GM21576 (cell line): ENCODE measurements around the gene CEACAM19.
"Not testable (repeated sequence)": the region's sequence is repeated elsewhere in the genome, so short reads cannot be mapped to it uniquely, and the experiment has no call there.

Experiments
- ATAC-seq: cut with Tn5 transposase; IDR thresholded peaks from one replicate; pipeline ENCODE4 v1.9.1; 2021; ENCODE audit warnings: mild to moderate bottlenecking, moderate library complexity; ENCODE audit not compliant: unreplicated experiment

The CEACAM19 gene

GRCh38 chr19:44670027-44670426 is 1.3 kb upstream of the CEACAM19 start:
- ATAC-seq = not testable (repeated sequence)

DNA sequence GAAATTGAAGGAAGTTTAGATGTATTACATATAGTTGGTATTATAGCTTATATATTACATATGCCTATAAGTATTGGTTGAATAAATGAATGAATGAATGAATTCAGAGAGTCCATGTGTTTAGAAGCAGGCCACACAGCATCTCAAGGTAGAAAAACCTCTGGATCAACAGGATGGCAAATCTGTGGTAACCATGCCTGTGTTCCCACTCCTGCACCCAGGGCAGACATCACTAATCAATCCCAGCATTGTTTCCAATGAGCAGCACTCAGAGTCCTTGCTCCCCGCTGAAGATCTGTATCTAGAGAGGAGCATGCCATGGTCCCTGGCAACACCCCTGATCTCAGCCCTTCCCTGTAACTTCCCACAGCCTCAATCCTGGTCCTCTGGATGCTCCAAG is 944 bp downstream of the CEACAM19 start:
- no peak for ATAC-seq

DNA sequence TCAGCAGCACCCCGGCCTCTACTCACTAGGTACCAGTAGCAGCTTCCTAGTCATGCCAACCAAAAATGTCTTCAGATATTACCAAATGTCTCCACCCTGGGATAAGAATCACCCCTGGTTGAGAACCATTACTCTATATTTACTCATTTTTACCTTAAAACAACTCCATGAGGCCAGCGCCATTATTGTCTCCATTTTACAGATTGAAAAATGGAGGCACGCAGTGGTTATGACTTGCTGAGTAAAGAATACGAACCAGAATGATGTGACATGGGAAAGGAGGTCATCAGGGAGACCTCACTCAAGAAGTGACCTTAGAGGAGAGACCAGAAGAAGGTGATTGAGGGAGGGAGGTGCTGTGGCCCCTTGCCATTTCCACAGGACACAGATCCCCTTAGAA is 2.2 kb downstream of the CEACAM19 start:
- no peak for ATAC-seq

DNA sequence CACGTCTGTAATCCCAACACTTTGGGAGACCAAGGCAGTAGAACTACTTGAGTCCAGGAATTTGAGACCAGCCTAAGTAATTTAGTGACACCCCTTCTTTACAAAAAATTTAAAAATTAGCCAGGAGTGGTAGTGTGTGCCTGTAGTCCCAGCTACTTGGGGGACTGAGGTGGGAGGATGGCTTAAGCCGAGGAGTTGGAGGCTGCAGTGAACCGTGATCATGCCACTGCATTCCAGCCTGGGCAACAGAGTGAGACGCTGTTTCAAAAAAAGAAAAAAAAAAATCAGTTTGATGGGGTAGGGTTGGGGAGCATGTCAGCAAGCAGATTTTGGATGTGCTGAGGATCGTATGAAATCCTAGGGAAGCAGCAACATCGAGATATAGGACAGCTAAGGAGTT is 4.2 kb downstream of the CEACAM19 start:
- no peak for ATAC-seq

DNA sequence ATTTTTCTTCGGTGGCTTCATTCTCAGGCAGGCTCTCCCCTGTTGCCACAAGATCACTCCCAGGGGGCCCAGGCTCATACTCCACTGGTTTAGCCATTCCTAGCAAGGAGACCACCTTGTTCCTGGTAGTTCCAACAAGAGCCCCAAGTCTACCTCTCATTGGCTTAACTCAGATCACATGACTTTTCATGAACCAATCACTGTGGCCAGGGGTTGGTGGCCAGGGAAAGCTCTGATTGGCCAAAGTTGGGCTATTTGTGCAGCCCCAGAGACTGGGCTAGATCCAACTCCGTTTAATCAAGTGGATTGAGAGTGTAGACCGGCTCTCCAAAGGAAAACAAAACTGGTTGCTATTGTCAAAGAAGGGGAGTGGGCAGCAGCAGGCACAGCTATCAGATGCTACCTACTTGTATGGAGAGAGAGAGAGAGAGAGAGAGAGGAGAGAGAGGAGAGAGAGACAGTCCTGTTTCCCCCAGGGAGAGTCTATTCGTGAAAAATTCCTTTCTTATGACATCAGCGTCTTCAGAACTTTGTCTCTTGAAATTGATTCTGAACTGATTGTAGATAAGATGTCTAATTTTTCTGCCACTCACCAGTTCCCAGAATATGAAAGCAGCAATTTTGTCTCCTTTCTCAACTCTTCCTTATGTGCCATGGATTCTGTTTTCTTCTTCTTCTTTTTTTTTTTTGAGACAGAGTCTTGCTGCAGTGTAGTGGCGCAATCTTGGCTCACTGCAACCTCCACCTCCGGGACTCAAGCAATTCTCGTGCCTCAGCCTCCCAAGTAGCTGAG is 5.9 kb downstream of the CEACAM19 start:
- ATAC-seq = no peak

DNA sequence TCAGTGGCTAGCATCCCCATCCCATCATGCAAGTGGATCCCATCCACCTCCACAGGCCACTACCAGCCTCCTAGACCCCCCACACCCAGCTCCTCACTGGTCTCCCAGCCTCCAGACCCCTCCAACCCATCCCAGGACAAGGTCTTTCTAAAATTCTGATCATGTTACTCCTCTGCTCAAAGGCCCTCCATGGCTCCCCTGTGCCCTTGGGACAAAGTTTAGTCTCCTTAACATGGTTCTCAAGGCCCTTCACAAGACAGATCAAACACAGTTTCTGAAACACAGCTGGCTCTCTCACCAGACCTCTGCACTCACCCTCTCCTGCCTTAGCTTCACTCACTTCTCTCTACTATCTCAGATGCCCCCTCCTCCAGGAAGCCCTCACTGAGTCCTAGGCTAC is 9.3 kb downstream of the CEACAM19 start:
- ATAC-seq = no peak

GRCh38 chr19:44681992-44682790 is 10.9 kb downstream of the CEACAM19 start:
- no peak for ATAC-seq

DNA sequence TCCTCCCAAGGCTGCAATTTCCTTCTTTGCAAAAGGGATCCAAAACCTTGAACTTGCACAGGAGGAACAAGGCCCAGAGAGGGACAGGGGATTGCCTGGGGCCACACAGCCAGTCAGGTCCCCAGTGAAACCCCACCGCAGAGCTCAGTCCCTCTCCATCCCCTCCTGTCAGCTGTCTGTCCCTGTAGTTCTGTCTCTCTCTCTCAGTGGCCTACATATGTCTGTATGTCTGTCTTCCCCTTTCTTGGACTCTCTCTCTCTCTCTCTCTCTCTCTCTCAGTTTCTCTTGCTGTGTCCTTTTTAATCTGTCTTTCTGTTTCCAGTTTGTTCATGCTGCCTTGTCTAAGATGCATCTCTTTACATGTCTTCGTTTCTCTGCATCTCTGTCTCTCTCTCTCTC is 11.5 kb downstream of the CEACAM19 start:
- no peak for ATAC-seq

DNA sequence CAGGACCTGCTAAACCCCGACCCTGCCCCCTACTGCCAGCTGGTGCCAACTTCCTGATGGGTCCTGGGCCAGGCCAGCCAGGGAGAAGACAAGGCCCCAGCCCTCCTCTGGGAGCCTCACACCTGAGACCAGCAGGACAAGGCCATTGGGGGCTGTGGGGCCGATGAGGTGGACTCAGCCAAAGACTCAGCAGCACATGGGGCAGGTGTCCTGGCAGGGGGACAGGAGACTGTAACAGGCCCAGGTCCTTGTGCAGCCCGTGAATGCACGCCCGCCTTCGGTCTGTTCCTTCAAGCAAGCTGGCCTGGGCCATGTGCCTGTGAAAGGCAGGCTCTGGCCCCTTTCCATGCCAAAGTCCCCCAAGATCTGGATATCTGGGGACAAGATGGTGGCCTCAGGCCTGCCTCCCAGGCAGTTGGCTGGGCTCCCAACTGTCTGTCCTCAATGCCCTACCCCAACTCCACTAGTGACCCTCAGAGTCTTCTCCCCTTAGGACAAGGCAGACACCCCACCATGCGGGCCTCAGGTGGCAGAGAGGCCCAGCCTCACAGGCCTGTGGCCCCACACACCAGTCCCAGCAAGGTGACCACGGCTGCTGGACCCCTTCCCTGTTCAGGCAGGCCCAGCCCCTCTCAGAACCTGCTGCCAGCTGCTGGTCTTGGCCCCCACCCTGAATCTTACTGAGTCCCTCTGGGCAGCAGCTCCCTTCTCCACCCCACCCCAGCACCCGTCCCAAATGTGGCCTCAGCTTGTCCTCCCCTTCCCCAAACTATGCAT is 12.3 kb downstream of the CEACAM19 start:
- no peak for ATAC-seq

DNA sequence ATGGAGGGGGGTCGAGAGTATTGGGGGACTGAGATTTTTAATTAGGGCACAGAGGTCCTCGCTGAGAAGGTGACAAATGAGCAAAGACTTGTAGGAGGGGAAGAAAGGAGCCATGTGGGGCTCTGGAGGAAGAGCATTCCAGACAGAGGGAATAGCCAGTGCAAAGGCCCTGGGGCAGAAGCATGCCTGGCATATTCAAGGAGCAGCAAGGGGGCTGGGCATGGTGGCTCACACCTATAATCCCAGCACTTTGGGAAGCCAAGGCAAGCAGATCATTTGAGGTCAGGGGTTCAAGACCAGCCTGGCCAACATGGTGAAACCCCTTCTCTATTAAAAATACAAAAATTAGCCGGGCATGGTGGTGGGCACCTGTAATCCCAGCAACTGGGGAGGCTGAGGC is 13.1 kb downstream of the CEACAM19 start:
- not testable (repeated sequence) for ATAC-seq

DNA sequence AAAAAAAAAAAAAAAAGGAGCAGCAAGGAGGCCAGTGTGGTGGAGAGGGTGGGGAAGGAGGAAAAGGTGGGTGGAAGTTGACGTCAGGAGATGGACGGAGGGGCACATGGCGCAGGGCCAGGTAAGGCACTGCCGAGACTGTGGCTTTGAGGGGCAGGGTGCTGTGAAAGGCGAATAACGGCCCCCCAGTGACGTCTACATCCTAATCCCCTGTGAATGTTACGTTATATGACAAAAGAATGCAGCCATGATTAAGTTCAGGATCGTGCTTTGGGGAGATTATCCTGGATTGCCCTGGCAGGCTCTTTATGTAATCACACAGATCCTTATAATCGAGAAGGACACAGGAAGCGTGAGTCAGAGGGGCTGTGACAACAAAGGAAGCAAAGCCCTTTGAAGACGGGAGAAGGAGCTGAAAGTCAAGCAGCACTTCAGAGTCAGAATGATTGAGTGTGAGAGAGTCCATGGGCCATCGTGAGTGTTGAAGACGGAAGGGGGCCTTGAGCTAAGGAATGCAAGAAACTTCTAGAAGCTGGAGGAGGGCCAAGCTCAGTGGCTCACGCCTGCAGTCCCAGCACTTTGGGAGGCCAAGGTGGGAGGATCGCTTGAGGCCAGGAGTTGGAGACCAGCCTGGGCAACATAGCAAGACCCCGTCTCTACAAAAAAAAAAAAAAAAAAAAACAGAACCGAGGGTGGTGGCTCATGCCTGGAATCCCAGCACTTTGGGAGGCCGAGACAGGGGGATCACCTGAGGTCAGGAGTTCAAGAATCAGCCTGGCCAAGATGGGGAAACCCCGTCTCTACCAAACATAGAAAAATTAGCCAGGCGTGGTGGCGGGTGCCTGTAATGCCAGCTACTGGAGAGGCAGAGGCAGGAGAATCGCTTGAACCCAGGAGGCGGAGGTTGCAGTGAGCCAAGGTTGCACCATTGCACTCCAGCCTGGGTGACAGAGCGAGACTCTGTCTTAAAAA is 13.9 kb downstream of the CEACAM19 start:
- no peak for ATAC-seq

DNA sequence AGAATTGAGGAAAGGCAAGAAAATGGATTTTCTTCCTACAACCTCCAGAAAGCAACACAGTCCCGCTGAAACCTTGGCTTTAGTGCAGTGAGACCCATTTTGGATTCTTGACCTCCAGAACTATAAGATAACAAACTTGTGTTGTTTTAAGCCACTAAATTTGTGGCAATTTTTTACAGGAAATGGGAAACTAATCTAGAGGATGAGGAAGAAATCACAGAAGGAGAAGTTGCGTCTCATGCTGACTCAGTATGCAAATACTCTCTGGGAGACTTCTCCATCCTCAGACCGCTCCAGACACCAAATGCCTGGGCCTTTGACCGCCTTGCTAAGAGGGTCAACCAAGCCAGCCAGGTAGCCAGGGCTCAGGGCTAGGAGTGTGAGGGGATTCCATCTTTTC is 14.6 kb downstream of the CEACAM19 start:
- no peak for ATAC-seq

GRCh38 chr19:44686896-44687295 is 15.6 kb downstream of the CEACAM19 start:
- ATAC-seq = no peak

DNA sequence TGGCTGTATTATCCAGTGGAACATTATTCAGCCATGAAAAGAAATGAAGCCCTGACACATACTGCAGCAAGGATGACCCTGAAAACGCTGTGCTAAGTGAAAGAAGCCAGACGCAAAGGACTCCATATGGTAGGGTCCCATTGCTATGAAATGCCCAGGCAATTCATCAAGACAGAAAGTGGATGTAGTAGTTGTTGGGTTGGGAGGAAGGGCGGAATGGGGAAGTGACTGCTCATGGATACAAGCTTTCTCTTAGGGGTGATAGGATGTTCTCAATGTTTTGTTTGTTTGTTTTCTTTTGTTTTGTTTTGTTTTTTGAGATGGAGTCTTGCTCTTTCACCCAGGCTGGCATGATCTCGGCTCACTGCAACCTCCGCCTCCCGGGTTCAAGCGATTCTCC is 16.6 kb downstream of the CEACAM19 start:
- no peak for ATAC-seq

DNA sequence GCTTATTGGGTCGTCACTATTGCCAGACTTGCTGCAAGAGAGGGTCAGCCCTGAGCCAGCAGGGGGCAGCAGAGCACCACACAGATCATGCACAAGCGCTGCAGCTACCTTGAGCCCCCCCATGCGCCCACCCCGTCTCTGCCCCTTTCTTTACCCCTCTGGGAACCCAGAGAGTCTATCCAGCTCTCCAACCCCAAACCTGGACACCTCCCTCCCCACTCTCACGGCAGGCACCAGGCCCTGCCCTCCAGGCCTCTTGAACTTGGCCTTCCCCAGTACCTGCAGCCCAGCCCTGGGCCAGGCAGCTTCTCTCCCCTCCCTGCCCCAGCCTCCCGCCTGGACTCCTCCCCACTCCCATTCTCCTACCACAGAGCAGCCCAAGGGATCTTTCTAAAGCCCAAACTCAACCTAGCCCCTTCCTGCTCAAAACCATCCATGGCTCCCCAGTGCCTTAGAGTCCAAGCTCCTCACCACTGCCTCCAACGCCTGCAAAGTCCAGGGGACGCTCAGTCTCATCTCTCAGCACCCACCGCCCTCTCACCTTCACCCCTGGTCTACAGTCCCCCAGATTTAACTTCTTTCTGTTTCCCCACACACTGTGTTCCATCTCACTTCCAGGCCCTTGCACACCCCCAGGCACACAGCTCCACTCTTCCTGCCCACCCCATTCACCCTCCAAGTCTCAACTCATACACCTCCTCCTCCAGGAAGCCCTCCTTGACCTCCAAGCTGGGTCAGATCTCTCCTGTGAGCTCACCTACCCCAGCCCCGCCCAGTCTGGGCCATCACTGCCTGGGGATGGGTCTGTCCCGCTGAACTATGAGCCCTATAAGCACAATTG is 18.2 kb downstream of the CEACAM19 start:
- no peak for ATAC-seq

DNA sequence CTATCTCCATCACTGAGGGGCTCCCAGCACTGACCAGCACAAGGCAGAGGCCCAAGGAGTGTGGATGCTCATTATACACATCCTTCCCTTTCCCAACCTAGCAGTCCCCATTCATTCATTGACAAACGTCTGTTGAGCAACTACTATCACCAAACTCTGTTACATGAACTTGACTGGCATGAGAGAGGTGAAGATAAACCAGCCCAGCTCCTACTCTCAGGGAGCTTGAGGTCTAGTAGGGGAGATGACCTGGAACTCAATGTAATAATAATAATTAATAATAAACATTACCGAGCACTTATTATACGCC is 18.8 kb downstream of the CEACAM19 start:
- ATAC-seq = no peak

DNA sequence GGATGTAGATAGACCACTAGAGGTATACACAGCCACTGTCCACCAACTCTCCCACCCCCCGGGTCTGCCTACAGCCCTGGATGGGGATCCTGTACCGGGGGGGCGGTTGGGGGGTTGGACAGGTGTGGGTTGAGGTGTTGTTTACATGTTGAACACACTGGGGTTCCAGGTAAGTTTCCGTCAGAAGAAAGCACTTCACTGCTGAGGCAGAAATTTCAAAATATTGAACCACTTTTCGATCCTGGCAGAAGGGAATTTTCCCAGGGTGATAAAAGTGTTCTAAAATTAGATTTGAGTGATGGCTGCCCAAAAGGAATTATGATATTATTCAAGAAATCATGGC is 21.1 kb downstream of the CEACAM19 start:
- ATAC-seq = no peak

DNA sequence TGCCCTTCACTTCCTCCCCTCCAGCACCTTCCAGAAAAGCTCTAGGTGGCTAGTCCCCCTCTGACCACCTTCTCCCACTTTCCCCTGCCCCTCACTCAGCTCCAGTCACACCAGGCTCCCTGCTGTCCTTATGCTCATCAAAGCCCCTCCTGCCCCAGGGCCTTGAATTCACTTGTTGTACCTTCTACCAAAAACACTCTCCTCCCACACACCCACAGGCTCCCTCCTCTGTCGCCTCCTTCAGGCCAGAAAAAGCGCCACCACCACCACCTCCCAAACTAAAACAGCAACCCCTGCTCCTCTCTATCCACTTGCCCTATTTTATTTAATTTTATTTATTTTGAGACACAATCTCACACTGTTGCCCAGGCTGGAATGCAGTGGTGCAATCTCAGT is 22.9 kb downstream of the CEACAM19 start:
- no peak for ATAC-seq

- ATAC-seq = no peak
Observed at GRCh38 chr19:44696939-44697669, 25.8 kb downstream of the CEACAM19 start.
